Neuronal stem cell (in vitro differentiated cells): ENCODE data around the gene CCDC192.

Source experiments
- DNase-seq: peaks from one replicate; pipeline ENCODE4 v3.0.0-alpha.2; 2013; ENCODE audit warnings: low spot score
- H2AFZ ChIP-seq: one replicate; pipeline ENCODE4 v1.6.1; 2013; ENCODE audit warnings: mild to moderate bottlenecking, low read length, inconsistent platforms
- H2AK5ac ChIP-seq: 2 replicates; pipeline ENCODE4 v1.6.1; 2013; ENCODE audit warnings: low read depth, mild to moderate bottlenecking, inconsistent platforms, low read length, moderate library complexity, mixed read lengths
- H2BK120ac ChIP-seq: 2 replicates; pipeline ENCODE4 v1.6.1; 2013; ENCODE audit warnings: low read depth, mild to moderate bottlenecking, inconsistent platforms, low read length, moderate library complexity, mixed read lengths
- H2BK12ac ChIP-seq: one replicate; pipeline ENCODE4 v1.6.1; 2013; ENCODE audit warnings: low read length, inconsistent platforms
- H2BK15ac ChIP-seq: 2 replicates; pipeline ENCODE4 v1.6.1; 2013; ENCODE audit warnings: mild to moderate bottlenecking, low read length, inconsistent platforms, mixed read lengths
- H2BK5ac ChIP-seq: one replicate; pipeline ENCODE4 v1.6.1; 2013; ENCODE audit warnings: inconsistent platforms, mild to moderate bottlenecking, low read length, moderate library complexity
- H3K14ac ChIP-seq: one replicate; pipeline ENCODE4 v1.6.1; 2013; ENCODE audit warnings: low read length, inconsistent platforms
- H3K18ac ChIP-seq: 2 replicates; pipeline ENCODE4 v1.6.1; 2013; ENCODE audit warnings: low read length, inconsistent platforms
- H3K23ac ChIP-seq: 2 replicates; pipeline ENCODE4 v1.6.1; 2013; ENCODE audit warnings: low read depth, mild to moderate bottlenecking, mixed read lengths, low read length, inconsistent platforms; ENCODE audit not compliant: poor library complexity
- H3K27ac ChIP-seq: replicated peaks from 3 replicates; pipeline ENCODE4 v1.5.1; 2013; ENCODE audit warnings: low read length, inconsistent platforms
- H3K27me3 ChIP-seq, 3 experiments: 2 replicates each; pipeline ENCODE4 v1.6.1; 2013; ENCODE audit warnings: low read length in 3 of 3, mild to moderate bottlenecking in 2 of 3, inconsistent platforms in 1 of 3, low read depth in 1 of 3, mixed read lengths in 1 of 3, moderate library complexity in 1 of 3; ENCODE audit not compliant: control insufficient read depth in 3 of 3, insufficient read depth in 3 of 3
- H3K36me3 ChIP-seq, 2 donors: replicated peaks in 1 of 2; 2 replicates each; pipeline ENCODE4 v1.6.1; 2013; ENCODE audit warnings: low read length in 2 of 2; ENCODE audit not compliant: control insufficient read depth in 2 of 2, insufficient read depth in 2 of 2
- H3K4ac ChIP-seq: 2 replicates; pipeline ENCODE4 v1.6.1; 2013; ENCODE audit warnings: inconsistent platforms, mild to moderate bottlenecking, low read length, moderate library complexity
- H3K4me1 ChIP-seq, 2 donors: 1 replicate in 1 of 2; 2 replicates in 1 of 2; pipeline ENCODE4 v1.6.1; 2013; ENCODE audit warnings: low read length in 2 of 2, low read depth in 1 of 2; ENCODE audit not compliant: control insufficient read depth in 2 of 2, insufficient read depth in 1 of 2
- H3K4me2 ChIP-seq: one replicate; pipeline ENCODE4 v1.6.1; 2013; ENCODE audit warnings: mild to moderate bottlenecking, low read length, inconsistent platforms; ENCODE audit not compliant: insufficient read depth, poor library complexity, severe bottlenecking
- H3K4me3 ChIP-seq, 2 donors: 2 replicates each; pipeline ENCODE4 v1.5.1; 2013; ENCODE audit warnings: low read length in 2 of 2, mild to moderate bottlenecking in 2 of 2, inconsistent platforms in 1 of 2, moderate library complexity in 1 of 2
- H3K79me1 ChIP-seq: one replicate; pipeline ENCODE4 v1.6.1; 2013; ENCODE audit warnings: low read depth, mild to moderate bottlenecking, inconsistent platforms, low read length, moderate library complexity
- H3K9ac ChIP-seq: one replicate; pipeline ENCODE4 v1.6.1; 2013; ENCODE audit warnings: mild to moderate bottlenecking, low read depth, low read length, inconsistent platforms; ENCODE audit not compliant: poor library complexity
- H3K9me3 ChIP-seq, 2 donors: replicated peaks in 1 of 2; 2 replicates each; pipeline versions ENCODE3 to v1.6.1; 2013; ENCODE audit warnings: low read length in 2 of 2, mild to moderate bottlenecking in 2 of 2, inconsistent platforms in 1 of 2, low read depth in 1 of 2, mixed read lengths in 1 of 2, moderate library complexity in 1 of 2; ENCODE audit not compliant: control insufficient read depth in 2 of 2, insufficient read depth in 1 of 2
- H4K8ac ChIP-seq: one replicate; pipeline ENCODE4 v1.6.1; 2013; ENCODE audit warnings: low read depth, mild to moderate bottlenecking, inconsistent platforms, low read length, moderate library complexity
- H4K91ac ChIP-seq: one replicate; pipeline ENCODE4 v1.6.1; 2013; ENCODE audit warnings: low read length, low read depth, mild to moderate bottlenecking, inconsistent platforms; ENCODE audit not compliant: poor library complexity
- WGBS, 2 donors: extraction: QIAGEN DNeasy Blood & Tissue Kit; methylation state at CpG; one replicate each; pipeline ENCODE4 v1.1.7; 2013; ENCODE audit warnings: missing lambda C conversion rate in 2 of 2, mixed read lengths in 1 of 2; ENCODE audit not compliant: insufficient read length in 2 of 2, insufficient replicate concordance in 1 of 2; ENCODE audit errors: extremely low coverage in 2 of 2; 5-methylcytosine and 5-hydroxymethylcytosine counted together

The CCDC192 gene

GRCh38 chr5:127694518-127695171 is 8.5 kb upstream of the CCDC192 start:
- Histone ChIP-seq H3K18ac (no peak overlapping the region), H3K4me2 (no peak overlapping the region), H2BK12ac (no peak overlapping the region), H4K91ac (no peak overlapping the region), H2BK15ac (no peak overlapping the region), H3K27ac (no peak overlapping the region), H3K14ac (no peak overlapping the region), H2BK5ac (no peak overlapping the region), H3K23ac (no peak overlapping the region), H3K36me3 (no peaks in the 10 kb centered on the region), H4K8ac (no peak overlapping the region), H2BK120ac (no peak overlapping the region), H3K4me1 (no peaks in the 10 kb centered on the region), H3K4ac (no peak overlapping the region), H3K27me3 (no peaks in the 10 kb centered on the region), H3K9ac (no peak overlapping the region), H3K79me1 (no peaks in the 10 kb centered on the region), H3K9me3 (peaks cover 0 to 2% of the 10 kb centered on the region in 2 donors), H2AK5ac (no peak overlapping the region), H3K4me3 (no peak overlapping the region), H2AFZ (no peak overlapping the region)
- WGBS, 2 donors = no CpG with 5 or more reads among the region's 1 CpG
- DNase-seq = no peak

GRCh38 chr5:127695346-127695745 is 7.8 kb upstream of the CCDC192 start:
- Histone ChIP-seq H3K4me2 (no peak overlapping the region), H2AK5ac (no peak overlapping the region), H3K79me1 (no peaks in the 10 kb centered on the region), H2BK15ac (no peak overlapping the region), H3K9me3 (peaks cover 0 to 2% of the 10 kb centered on the region in 2 donors), H4K8ac (no peak overlapping the region), H3K36me3 (no peaks in the 10 kb centered on the region), H3K18ac (no peak overlapping the region), H3K27ac (no peak overlapping the region), H3K14ac (no peak overlapping the region), H2BK12ac (no peak overlapping the region), H3K9ac (no peak overlapping the region), H2BK5ac (no peak overlapping the region), H2AFZ (no peak overlapping the region), H3K4me3 (no peak overlapping the region), H3K4me1 (peaks cover 0 to 2% of the 10 kb centered on the region in 2 donors), H4K91ac (no peak overlapping the region), H3K4ac (no peak overlapping the region), H3K23ac (no peak overlapping the region), H2BK120ac (no peak overlapping the region), H3K27me3 (no peaks in the 10 kb centered on the region)
- no peak for DNase-seq

- no peak overlapping the region for H3K23ac ChIP-seq
- no peaks in the 10 kb centered on the region for H3K79me1 ChIP-seq
- no peak overlapping the region for H4K91ac ChIP-seq
- no peak overlapping the region for H2BK5ac ChIP-seq
- H3K14ac ChIP-seq = no peak overlapping the region
- H3K4me1 ChIP-seq = peaks cover 0 to 6% of the 10 kb centered on the region in 2 donors
- H2BK15ac ChIP-seq = no peak overlapping the region
- no CpG with 5 or more reads among the region's 6 CpGs for WGBS, 2 donors
- no peaks in the 10 kb centered on the region for H3K27me3 ChIP-seq
- H3K27ac ChIP-seq = no peak overlapping the region
- H3K4me3 ChIP-seq = no peak overlapping the region
- H3K4me2 ChIP-seq = no peak overlapping the region
- H3K18ac ChIP-seq = no peak overlapping the region
- H2AFZ ChIP-seq = no peak overlapping the region
- no peak overlapping the region for H2BK120ac ChIP-seq
- no peak overlapping the region for H4K8ac ChIP-seq
- H3K9me3 ChIP-seq = no peaks in the 10 kb centered on the region
- no peak for DNase-seq
- H2AK5ac ChIP-seq = no peak overlapping the region
- H3K9ac ChIP-seq = no peak overlapping the region
- H3K36me3 ChIP-seq = no peaks in the 10 kb centered on the region
- no peak overlapping the region for H3K4ac ChIP-seq
- no peak overlapping the region for H2BK12ac ChIP-seq
Observed at GRCh38 chr5:127696683-127697082, 6.5 kb upstream of the CCDC192 start.

- Histone ChIP-seq H3K9ac (no peak overlapping the region), H2BK5ac (no peak overlapping the region), H3K4me1 (peaks cover 6 to 10% of the 10 kb centered on the region in 2 donors), H4K8ac (no peak overlapping the region), H3K27ac (no peak overlapping the region), H3K27me3 (no peaks in the 10 kb centered on the region), H3K23ac (no peak overlapping the region), H2BK15ac (no peak overlapping the region), H3K4ac (no peak overlapping the region), H2BK120ac (no peak overlapping the region), H3K4me3 (no peak overlapping the region), H3K79me1 (no peaks in the 10 kb centered on the region), H3K18ac (no peak overlapping the region), H2AK5ac (no peak overlapping the region), H4K91ac (no peak overlapping the region), H3K9me3 (no peaks in the 10 kb centered on the region), H3K36me3 (no peaks in the 10 kb centered on the region), H3K14ac (no peak overlapping the region), H3K4me2 (no peak overlapping the region), H2BK12ac (no peak overlapping the region), H2AFZ (no peak overlapping the region)
- no peak for DNase-seq
- no CpG with 5 or more reads among the region's 2 CpGs for WGBS, 2 donors
Observed at GRCh38 chr5:127697894-127698600, 5.1 kb upstream of the CCDC192 start.
